Mucosa of descending colon (tissue), 3 donors: ENCODE measurements around the gene IKBKE. TPM values are rescaled to one million over a fixed set of nuclear protein-coding genes. Genes with fewer than 3 reads are reported as not detected.

Experiments
- ATAC-seq: fragments of 200-7000 bp; cut with Tn5 transposase; one replicate; pipeline ENCODE4 v1.9.1; 2020; ENCODE audit warnings: mild to moderate bottlenecking, moderate library complexity
- DNase-seq, 3 donors: peaks; one replicate each; pipeline ENCODE4 v3.0.0-alpha.2; 2020
- H3K36me3 ChIP-seq: fragments of 200-600 bp; one replicate; pipeline ENCODE4 v1.8.0; 2021; ENCODE audit warnings: low read depth, mild to moderate bottlenecking
- H3K4me1 ChIP-seq: fragments of 200-600 bp; one replicate; pipeline ENCODE4 v1.8.0; 2021; ENCODE audit warnings: low read depth, mild to moderate bottlenecking
- H3K4me3 ChIP-seq: fragments of 200-600 bp; one replicate; pipeline ENCODE4 v1.8.0; 2021; ENCODE audit warnings: mild to moderate bottlenecking
- H3K9me3 ChIP-seq: fragments of 200-600 bp; one replicate; pipeline ENCODE4 v1.8.0; 2021; ENCODE audit warnings: mild to moderate bottlenecking
- intact Hi-C, 2 donors: fragments of 100-400 bp; cut with DNase I in 1 of 2; cut with micrococcal nuclease in 1 of 2; formaldehyde crosslinking; loops; one replicate each; pipeline versions ENCODE4 v1.11.0 to v1.11.1; 2022; cut with DNase I, micrococcal nuclease
- total RNA-seq, 3 donors: library from RNA; stranded (reverse); fragmentation: NEBNext Ultra II Directional in 2 of 3; extraction: Animal tissue kit (Norgen Biotek cat#: 25700) in 2 of 3; gene quantifications; one replicate each; pipeline versions ENCODE4 v1.2.1 to v1.2.4, GENCODE V29; 2021 to 2023
- TF ChIP-seq, protein P1 (sequence below): fragments of 200-600 bp; IDR thresholded peaks from one replicate; pipeline ENCODE4 v1.8.0; 2022; ENCODE audit warnings: antibody characterized with exemption, mild to moderate bottlenecking
- donor health status: DM: no; HTN: no; CAD: no; lungs with moderate emphysema.
- donor health status: DM: no; HTN: no; CAD: no.
- donor health status: DM: no; HTN: yes; CAD: no.

Gene IKBKE
- total RNA-seq, 3 donors from 2014 or later = 9.7 to 24.7 (median 16.4) TPM

DNA sequence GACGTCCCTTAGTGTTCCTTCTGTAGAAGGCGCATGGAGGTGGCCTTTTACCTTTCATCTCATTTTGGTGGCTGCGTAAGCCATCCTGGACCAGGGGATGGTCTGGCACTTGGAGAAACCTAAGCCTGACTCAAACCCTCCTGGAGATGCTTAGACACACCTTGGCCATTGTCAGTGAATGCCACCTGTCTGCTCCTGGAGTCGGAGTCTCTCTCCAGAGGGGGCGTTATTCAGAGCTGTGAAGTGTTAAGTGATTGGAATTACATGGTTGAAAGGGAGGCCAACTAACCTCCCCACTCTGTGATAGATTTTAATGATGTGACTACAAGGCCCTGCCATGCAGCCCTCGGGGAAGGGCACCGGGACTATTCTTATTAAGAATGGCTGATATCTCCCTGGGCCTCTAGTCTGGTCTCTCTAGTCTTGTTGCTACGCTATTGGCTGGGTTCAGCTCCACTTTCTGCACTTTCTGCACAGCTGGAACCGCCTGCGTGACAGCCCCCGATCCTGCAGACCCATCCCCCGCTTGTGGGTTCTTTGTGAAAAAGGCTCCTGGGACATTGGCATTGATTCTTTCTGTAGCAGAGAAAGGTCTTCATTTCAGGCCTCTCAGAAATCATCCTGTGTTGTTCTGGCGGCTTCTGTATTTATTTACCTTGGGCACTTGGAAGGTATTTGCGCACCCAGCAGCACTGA, 41.2 kb downstream of the IKBKE start:
- DNase-seq = peak in 1 of 3 donors; percentile 12
- H3K4me1 ChIP-seq = peaks cover 8% of the 10 kb centered on the region

GRCh38 chr1:206512058-206512850, 42.0 kb downstream of the IKBKE start:
- H3K4me3 ChIP-seq = no peak overlapping the region
- no peaks in the 10 kb centered on the region for H3K9me3 ChIP-seq
- ATAC-seq (no peak), DNase-seq (peak in 1 of 3 donors; percentile 17)
- H3K36me3 ChIP-seq = no peaks in the 10 kb centered on the region
- TF ChIP-seq, protein P1, sequence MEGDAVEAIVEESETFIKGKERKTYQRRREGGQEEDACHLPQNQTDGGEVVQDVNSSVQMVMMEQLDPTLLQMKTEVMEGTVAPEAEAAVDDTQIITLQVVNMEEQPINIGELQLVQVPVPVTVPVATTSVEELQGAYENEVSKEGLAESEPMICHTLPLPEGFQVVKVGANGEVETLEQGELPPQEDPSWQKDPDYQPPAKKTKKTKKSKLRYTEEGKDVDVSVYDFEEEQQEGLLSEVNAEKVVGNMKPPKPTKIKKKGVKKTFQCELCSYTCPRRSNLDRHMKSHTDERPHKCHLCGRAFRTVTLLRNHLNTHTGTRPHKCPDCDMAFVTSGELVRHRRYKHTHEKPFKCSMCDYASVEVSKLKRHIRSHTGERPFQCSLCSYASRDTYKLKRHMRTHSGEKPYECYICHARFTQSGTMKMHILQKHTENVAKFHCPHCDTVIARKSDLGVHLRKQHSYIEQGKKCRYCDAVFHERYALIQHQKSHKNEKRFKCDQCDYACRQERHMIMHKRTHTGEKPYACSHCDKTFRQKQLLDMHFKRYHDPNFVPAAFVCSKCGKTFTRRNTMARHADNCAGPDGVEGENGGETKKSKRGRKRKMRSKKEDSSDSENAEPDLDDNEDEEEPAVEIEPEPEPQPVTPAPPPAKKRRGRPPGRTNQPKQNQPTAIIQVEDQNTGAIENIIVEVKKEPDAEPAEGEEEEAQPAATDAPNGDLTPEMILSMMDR = no peak
- peaks cover 8% of the 10 kb centered on the region for H3K4me1 ChIP-seq
- intact Hi-C loops = no loop called here

More for the DNA sequence above, 41.2 kb downstream of the IKBKE start:
- intact Hi-C loops = no loop called here
- H3K36me3 ChIP-seq = no peaks in the 10 kb centered on the region
- ATAC-seq = no peak
- no peaks in the 10 kb centered on the region for H3K9me3 ChIP-seq
- TF ChIP-seq, protein P1 = no peak
- H3K4me3 ChIP-seq = no peak overlapping the region

DNA sequence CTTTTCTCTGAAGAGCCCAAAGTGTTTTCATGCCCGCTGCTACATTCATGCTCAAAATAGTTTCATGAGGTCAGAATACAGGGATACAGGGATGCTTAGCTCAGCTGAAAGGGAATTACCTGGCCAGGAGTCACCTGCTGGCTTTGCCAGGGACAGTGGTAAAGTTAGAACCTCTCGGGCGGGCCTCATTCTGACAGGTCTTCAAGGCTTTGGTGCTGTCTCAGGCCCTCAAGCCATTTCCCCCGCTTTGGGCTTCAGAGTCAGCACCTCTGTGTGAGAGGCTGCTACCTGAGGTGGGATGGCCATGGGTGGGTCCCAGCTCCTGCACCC, 42.5 kb downstream of the IKBKE start:
- Histone ChIP-seq H3K9me3 (no peaks in the 10 kb centered on the region), H3K36me3 (no peaks in the 10 kb centered on the region), H3K4me1 (peaks cover 7% of the 10 kb centered on the region), H3K4me3 (no peak overlapping the region)
- intact Hi-C loops = no loop called here
- DNase-seq = peak in 1 of 3 donors; percentile 9
- TF ChIP-seq, protein P1 = no peak
- ATAC-seq = no peak

DNA sequence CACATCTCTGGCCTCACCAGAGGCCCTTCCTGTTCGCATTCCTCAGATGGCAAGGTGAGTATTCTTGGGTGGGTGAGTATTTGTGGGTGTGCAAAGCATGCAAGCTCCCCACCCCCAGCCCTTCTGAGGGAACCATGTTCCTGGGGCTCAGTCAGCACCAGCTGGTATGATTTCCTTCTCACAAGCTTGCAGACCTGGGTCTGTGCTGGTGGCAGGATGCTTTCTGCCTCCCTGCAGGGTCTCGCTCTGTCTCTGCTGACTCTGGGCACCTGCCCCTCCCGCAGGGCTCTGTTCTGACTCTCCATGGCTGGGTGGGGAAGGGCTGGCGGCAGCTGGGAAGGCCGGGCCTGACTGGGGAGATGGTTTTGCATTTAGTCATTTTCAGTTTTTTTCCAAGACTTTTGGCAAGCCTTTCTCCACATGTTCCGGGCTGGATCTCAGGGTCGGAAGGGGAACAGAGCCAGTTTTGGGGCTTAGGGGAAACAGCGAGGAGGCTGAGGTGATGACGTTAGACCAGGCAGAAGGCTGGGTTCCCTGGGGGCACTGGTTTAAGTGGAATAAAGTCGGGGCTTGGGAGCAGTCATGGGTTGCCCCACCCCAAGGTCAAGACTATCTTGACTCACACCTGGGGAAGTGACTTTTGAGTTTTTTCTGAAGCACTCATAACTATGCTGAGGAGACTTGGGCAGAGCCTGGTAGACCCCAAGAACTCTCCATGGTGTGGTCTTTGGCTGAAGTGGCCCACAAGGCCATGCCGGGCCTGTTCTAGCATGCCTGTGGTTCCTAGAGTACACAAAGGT, 43.2 kb downstream of the IKBKE start:
- Histone ChIP-seq H3K4me3 (no peak overlapping the region), H3K36me3 (no peaks in the 10 kb centered on the region), H3K4me1 (peaks cover under 1% of the 10 kb centered on the region), H3K9me3 (no peaks in the 10 kb centered on the region)
- DNase-seq = peak in 2 of 3 donors; percentile 39 to 68
- intact Hi-C loops = no loop called here
- ATAC-seq = peak; percentile 59
- TF ChIP-seq, protein P1 = no peak

- H3K4me3 ChIP-seq = no peak overlapping the region
- no peak for ATAC-seq
- intact Hi-C loops = no loop called here
- H3K36me3 ChIP-seq = no peaks in the 10 kb centered on the region
- DNase-seq = no peak
- H3K4me1 ChIP-seq = no peaks in the 10 kb centered on the region
- TF ChIP-seq, protein P1 = no peak
- H3K9me3 ChIP-seq = no peaks in the 10 kb centered on the region
These were observed 44.6 kb downstream of the IKBKE start for GRCh38 chr1:206514813-206515387.
